Gastroesophageal sphincter (tissue), 3 donors: ENCODE data around the gene UCHL5.
"Not testable (repeated sequence)": the region's sequence is repeated elsewhere in the genome, so short reads cannot be mapped to it uniquely, and the experiment has no call there.

Experiments used
- CTCF ChIP-seq, 4 experiments: fragments of 200-600 bp in 2 of 4; fragments of 450-650 bp in 2 of 4; sonication (generic) in 1 of 4; IDR thresholded peaks; one replicate each; pipeline ENCODE4 v1.5.1; 2017 to 2019; ENCODE audit warnings: antibody characterized with exemption in 4 of 4, mild to moderate bottlenecking in 2 of 4, moderate library complexity in 2 of 4
- POLR2A ChIP-seq, 2 donors: fragments of 450-650 bp; IDR thresholded peaks; one replicate each; pipeline ENCODE4 v1.6.1; 2017; ENCODE audit warnings: antibody characterized with exemption in 2 of 2, mild to moderate bottlenecking in 2 of 2, moderate library complexity in 1 of 2
- POLR2AphosphoS5 ChIP-seq: sonication (generic); formaldehyde crosslinking; IDR thresholded peaks from one replicate; pipeline ENCODE4 v1.6.1; 2017; ENCODE audit warnings: antibody characterized with exemption

DNA sequence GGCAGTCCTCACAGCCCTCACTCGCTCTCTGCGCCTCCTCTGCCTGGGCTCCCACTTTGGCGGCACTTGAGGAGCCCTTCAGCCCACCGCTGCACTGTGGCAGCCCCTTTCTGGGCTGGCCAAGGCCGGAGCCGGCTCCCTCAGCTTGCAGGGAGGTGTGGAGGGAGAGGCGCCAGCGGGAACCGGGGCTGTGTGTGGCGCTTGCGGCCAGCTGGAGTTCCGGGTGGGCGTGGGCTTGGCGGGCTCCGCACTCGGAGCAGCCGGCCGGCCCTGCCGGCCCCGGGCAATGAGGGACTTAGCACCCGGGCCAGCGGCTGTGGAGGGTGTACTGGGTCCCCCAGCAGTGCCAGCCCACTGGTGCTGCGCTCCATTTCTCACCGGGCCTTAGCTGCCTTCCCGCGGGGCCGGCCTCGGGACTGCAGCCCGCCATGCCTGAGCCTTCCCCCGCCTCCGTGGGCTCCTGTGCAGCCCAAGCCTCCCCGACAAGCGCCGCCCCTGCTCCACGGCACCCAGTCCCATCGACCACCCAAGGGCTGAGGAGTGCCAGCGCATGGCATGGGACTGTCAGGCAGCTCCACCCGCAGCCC lies 72.3 kb downstream of the UCHL5 start:
- TF ChIP-seq CTCF (IDR thresholded peaks at IDR 0.05); POLR2A (IDR thresholded peaks at IDR 0.05); POLR2AphosphoS5: not testable (repeated sequence)
